ENCODE results near the gene GCK. TPM values are rescaled to one million over a fixed set of nuclear protein-coding genes. Genes with fewer than 3 reads are reported as not detected.

The GCK gene
- total RNA-seq, 2 experiments from 2014 or later, result 1.1 to 1.3 TPM

GRCh38 chr7:44153948-44154335 lies 35.3 kb downstream of the GCK start:
- Mint-ChIP-seq H3K27ac (no peak overlapping the region), H3K9me3 (no peaks in the 10 kb centered on the region), H3K27me3 (no peaks in the 10 kb centered on the region), H3K4me3 (no peak overlapping the region), H3K4me1 (ENCODE audit: low read depth) (no peaks in the 10 kb centered on the region), H3K36me3 (no peaks in the 10 kb centered on the region)
- intact Hi-C loops (cut with micrococcal nuclease), result no loop called here
- no peak for DNase-seq
- ChIA-PET POLR2A (no interaction called here), CTCF (interaction anchor here (1.0 kb wide), 1 partner anchor 73 kb away, joined by 3 read pairs; no protein-coding TSS in a partner anchor)

GRCh38 chr7:44152971-44153947 lies 36.0 kb downstream of the GCK start:
- H3K27me3 Mint-ChIP-seq, result no peaks in the 10 kb centered on the region
- H3K36me3 Mint-ChIP-seq, result no peaks in the 10 kb centered on the region
- H3K27ac Mint-ChIP-seq, result no peak overlapping the region
- no peaks in the 10 kb centered on the region for H3K4me1 Mint-ChIP-seq (ENCODE audit: low read depth)
- no peaks in the 10 kb centered on the region for H3K9me3 Mint-ChIP-seq
- CTCF ChIA-PET, result no interaction called here
- H3K4me3 Mint-ChIP-seq, result no peak overlapping the region
- POLR2A ChIA-PET, result no interaction called here
- intact Hi-C loops (cut with micrococcal nuclease), result no loop called here
- no peak for DNase-seq

- no peaks in the 10 kb centered on the region for H3K9me3 Mint-ChIP-seq
- H3K4me1 Mint-ChIP-seq (ENCODE audit: low read depth), result no peaks in the 10 kb centered on the region
- H3K27me3 Mint-ChIP-seq, result no peaks in the 10 kb centered on the region
- no peaks in the 10 kb centered on the region for H3K36me3 Mint-ChIP-seq
- DNase-seq, result no peak
- intact Hi-C loops (cut with micrococcal nuclease), result no loop called here
- H3K27ac Mint-ChIP-seq, result no peak overlapping the region
- ChIA-PET POLR2A (no interaction called here), CTCF (no interaction called here)
- no peak overlapping the region for H3K4me3 Mint-ChIP-seq
These were observed 37.3 kb downstream of the GCK start for GRCh38 chr7:44151956-44152355.

- intact Hi-C loops (cut with micrococcal nuclease), result no loop called here
- POLR2A ChIA-PET, result no interaction called here
These were observed 38.0 kb downstream of the GCK start for GRCh38 chr7:44150966-44151941.

GRCh38 chr7:44150466-44150832 lies 38.8 kb downstream of the GCK start:
- Mint-ChIP-seq H3K9me3 (no peaks in the 10 kb centered on the region), H3K4me3 (no peak overlapping the region), H3K27ac (no peak overlapping the region), H3K4me1 (ENCODE audit: low read depth) (peaks cover under 1% of the 10 kb centered on the region), H3K36me3 (no peaks in the 10 kb centered on the region), H3K27me3 (no peaks in the 10 kb centered on the region)
- POLR2A ChIA-PET, result no interaction called here
- no peak for DNase-seq
- CTCF ChIA-PET, result no interaction called here
- intact Hi-C loops (cut with micrococcal nuclease), result no loop called here

More at GRCh38 chr7:44150966-44151941, 38.0 kb downstream of the GCK start:
- no peaks in the 10 kb centered on the region for H3K4me1 Mint-ChIP-seq (ENCODE audit: low read depth)
- CTCF ChIA-PET, result no interaction called here
- no peak for DNase-seq
- H3K9me3 Mint-ChIP-seq, result no peaks in the 10 kb centered on the region
- no peaks in the 10 kb centered on the region for H3K27me3 Mint-ChIP-seq
- H3K27ac Mint-ChIP-seq, result no peak overlapping the region
- no peaks in the 10 kb centered on the region for H3K36me3 Mint-ChIP-seq
- H3K4me3 Mint-ChIP-seq, result no peak overlapping the region

GRCh38 chr7:44149571-44150465 lies 39.4 kb downstream of the GCK start:
- Mint-ChIP-seq H3K9me3 (no peaks in the 10 kb centered on the region), H3K4me3 (no peak overlapping the region), H3K27ac (no peak overlapping the region), H3K36me3 (no peaks in the 10 kb centered on the region), H3K4me1 (ENCODE audit: low read depth) (peaks cover 6% of the 10 kb centered on the region), H3K27me3 (peaks cover 4% of the 10 kb centered on the region)
- no peak for DNase-seq
- intact Hi-C loops (cut with micrococcal nuclease), result no loop called here
- ChIA-PET POLR2A (no interaction called here), CTCF (no interaction called here)

GRCh38 chr7:44148961-44149536 lies 40.2 kb downstream of the GCK start:
- intact Hi-C loops (cut with micrococcal nuclease), result no loop called here
- ChIA-PET CTCF (no interaction called here), POLR2A (no interaction called here)
- H3K9me3 Mint-ChIP-seq, result no peaks in the 10 kb centered on the region
- no peak overlapping the region for H3K4me3 Mint-ChIP-seq
- peaks cover 4% of the 10 kb centered on the region for H3K27me3 Mint-ChIP-seq
- no peak overlapping the region for H3K27ac Mint-ChIP-seq
- no peak for DNase-seq
- H3K4me1 Mint-ChIP-seq (ENCODE audit: low read depth), result peaks cover 6% of the 10 kb centered on the region
- H3K36me3 Mint-ChIP-seq, result no peaks in the 10 kb centered on the region

- POLR2A ChIA-PET, result no interaction called here
- H3K9me3 Mint-ChIP-seq, result no peaks in the 10 kb centered on the region
- H3K36me3 Mint-ChIP-seq, result no peaks in the 10 kb centered on the region
- no peak for DNase-seq
- CTCF ChIA-PET, result interaction anchor here (1.9 kb wide), 1 partner anchor 53 kb away, joined by 5 read pairs; the partner anchor contains the start of gene YKT6
- peaks cover 6% of the 10 kb centered on the region for H3K4me1 Mint-ChIP-seq (ENCODE audit: low read depth)
- H3K27me3 Mint-ChIP-seq, result peaks cover 4% of the 10 kb centered on the region
- no peak overlapping the region for H3K4me3 Mint-ChIP-seq
- H3K27ac Mint-ChIP-seq, result no peak overlapping the region
- intact Hi-C loops (cut with micrococcal nuclease), result no loop called here
These were observed 41.1 kb downstream of the GCK start for GRCh38 chr7:44148166-44148565.

GRCh38 chr7:44147026-44147991 lies 41.9 kb downstream of the GCK start:
- POLR2A ChIA-PET, result no interaction called here
- H3K27me3 Mint-ChIP-seq, result peaks cover 4% of the 10 kb centered on the region
- H3K4me1 Mint-ChIP-seq (ENCODE audit: low read depth), result peaks cover 6% of the 10 kb centered on the region
- no peaks in the 10 kb centered on the region for H3K9me3 Mint-ChIP-seq
- H3K27ac Mint-ChIP-seq, result no peak overlapping the region
- no peak for DNase-seq
- CTCF ChIA-PET, result interaction anchor here (1.9 kb wide), 1 partner anchor 54 kb away, joined by 5 read pairs; the partner anchor contains the start of gene YKT6
- no peaks in the 10 kb centered on the region for H3K36me3 Mint-ChIP-seq
- H3K4me3 Mint-ChIP-seq, result no peak overlapping the region
- intact Hi-C loops (cut with micrococcal nuclease), result no loop called here

GRCh38 chr7:44145969-44146911 lies 43.0 kb downstream of the GCK start:
- DNase-seq, result peak; percentile 83
- Mint-ChIP-seq H3K36me3 (no peaks in the 10 kb centered on the region), H3K9me3 (no peaks in the 10 kb centered on the region), H3K27ac (no peak overlapping the region), H3K4me3 (peak overlapping the region; percentile 64), H3K27me3 (peaks cover 4% of the 10 kb centered on the region), H3K4me1 (ENCODE audit: low read depth) (peaks cover 6% of the 10 kb centered on the region)
- intact Hi-C loops (cut with micrococcal nuclease), result no loop called here
- ChIA-PET CTCF (interaction anchor here (1.9 kb wide), 1 partner anchor 55 kb away, joined by 5 read pairs; the partner anchor contains the start of gene YKT6), POLR2A (no interaction called here)

All from activated CD4-positive, alpha-beta memory T cell treated with anti-CD3 and anti-CD28 coated beads for 36 hours (primary cell).